Transverse colon (tissue), 4 donors: Measurements from ENCODE around the gene PRELID3B. TPM values are rescaled to one million over a fixed set of nuclear protein-coding genes. Genes with fewer than 3 reads are reported as not detected.
A peak's percentile ranks its signal among the peaks of the same experiment; 100 is the strongest.

Source experiments
- DNase-seq: peaks from one replicate; pipeline ENCODE4 v3.0.0-alpha.2; 2019
- H3K27ac ChIP-seq, 4 donors: fragments of 200-600 bp; sonication (generic); 2 replicates each; pipeline ENCODE4 v1.5.1; 2016 to 2018; ENCODE audit warnings: inconsistent platforms in 4 of 4
- H3K27me3 ChIP-seq: fragments of 200-600 bp; sonication (generic); 2 replicates; pipeline ENCODE4 v1.5.1; 2017; ENCODE audit warnings: inconsistent platforms
- H3K36me3 ChIP-seq, 4 donors: fragments of 200-600 bp; sonication (generic); 2 replicates each; pipeline ENCODE4 v1.5.1; 2017 to 2019; ENCODE audit warnings: inconsistent platforms in 4 of 4
- H3K4me1 ChIP-seq, 4 donors: fragments of 200-600 bp; sonication (generic); 2 replicates each; pipeline ENCODE4 v1.5.1; 2017 to 2020; ENCODE audit warnings: inconsistent platforms in 4 of 4
- H3K4me3 ChIP-seq, 4 donors: fragments of 200-600 bp; sonication (generic); 1 replicate in 1 of 4; 2 replicates in 3 of 4; pipeline versions ENCODE4 v1.5.1 to v1.6.1; 2017 to 2019; ENCODE audit warnings: inconsistent platforms in 4 of 4
- H3K9me3 ChIP-seq, 2 donors: fragments of 200-600 bp; sonication (generic); 2 replicates each; pipeline ENCODE4 v1.5.1; 2017 to 2019; ENCODE audit warnings: inconsistent platforms in 2 of 2
- EP300 ChIP-seq: sonication (generic); formaldehyde crosslinking; IDR thresholded peaks from one replicate; pipeline ENCODE4 v1.6.1; 2017; ENCODE audit warnings: antibody characterized with exemption, low read depth
- POLR2A ChIP-seq: fragments of 450-650 bp; IDR thresholded peaks from one replicate; pipeline ENCODE4 v1.6.1; 2016; ENCODE audit warnings: antibody characterized with exemption, mild to moderate bottlenecking, moderate library complexity
- POLR2AphosphoS5 ChIP-seq, 3 donors: sonication (generic); formaldehyde crosslinking; IDR thresholded peaks; one replicate each; pipeline ENCODE4 v1.6.1; 2016; ENCODE audit warnings: antibody characterized with exemption in 3 of 3
- WGBS, 2 donors: methylation state at CpG; one replicate each; pipeline ENCODE4 v1.1.5; 2018; ENCODE audit warnings: low coverage in 1 of 2; 5-methylcytosine and 5-hydroxymethylcytosine counted together
- in situ Hi-C, 4 donors: fragments of 200-750 bp; cut with MboI; loops; one replicate each; pipeline versions ENCODE4 v1.15.0 to v1.15.1; 2017; ENCODE audit warnings: low sequenced_read_pairs in 3 of 4, low pct_ligation_motif_present in 1 of 4, low pct_unique_long_range_greater_than_20kb in 1 of 4
- intact Hi-C: fragments of 100-400 bp; cut with DNase I; formaldehyde crosslinking; loops from one replicate; pipeline ENCODE4 v1.15.1; 2023; ENCODE audit warnings: low total_unique reads
- total RNA-seq, 4 donors: library from RNA; depleted of rRNA; stranded (reverse); fragments of >200 nt; gene quantifications; one replicate each; pipeline ENCODE4 v1.1.0, GENCODE V29; 2016
- TF ChIP-seq, protein P1 (sequence below), 5 experiments: fragments of 200-600 bp in 3 of 5; fragments of 450-650 bp in 2 of 5; sonication (generic) in 3 of 5; IDR thresholded peaks; 1 replicate in 2 of 5; 2 replicates in 3 of 5; pipeline ENCODE4 v1.5.1; 2016 to 2017; ENCODE audit warnings: antibody characterized with exemption in 5 of 5, inconsistent platforms in 3 of 5, mild to moderate bottlenecking in 2 of 5, moderate library complexity in 1 of 5

The PRELID3B gene
- total RNA-seq, 4 donors from 2014 or later, result 25.3 to 119 (median 67.8) TPM

DNA sequence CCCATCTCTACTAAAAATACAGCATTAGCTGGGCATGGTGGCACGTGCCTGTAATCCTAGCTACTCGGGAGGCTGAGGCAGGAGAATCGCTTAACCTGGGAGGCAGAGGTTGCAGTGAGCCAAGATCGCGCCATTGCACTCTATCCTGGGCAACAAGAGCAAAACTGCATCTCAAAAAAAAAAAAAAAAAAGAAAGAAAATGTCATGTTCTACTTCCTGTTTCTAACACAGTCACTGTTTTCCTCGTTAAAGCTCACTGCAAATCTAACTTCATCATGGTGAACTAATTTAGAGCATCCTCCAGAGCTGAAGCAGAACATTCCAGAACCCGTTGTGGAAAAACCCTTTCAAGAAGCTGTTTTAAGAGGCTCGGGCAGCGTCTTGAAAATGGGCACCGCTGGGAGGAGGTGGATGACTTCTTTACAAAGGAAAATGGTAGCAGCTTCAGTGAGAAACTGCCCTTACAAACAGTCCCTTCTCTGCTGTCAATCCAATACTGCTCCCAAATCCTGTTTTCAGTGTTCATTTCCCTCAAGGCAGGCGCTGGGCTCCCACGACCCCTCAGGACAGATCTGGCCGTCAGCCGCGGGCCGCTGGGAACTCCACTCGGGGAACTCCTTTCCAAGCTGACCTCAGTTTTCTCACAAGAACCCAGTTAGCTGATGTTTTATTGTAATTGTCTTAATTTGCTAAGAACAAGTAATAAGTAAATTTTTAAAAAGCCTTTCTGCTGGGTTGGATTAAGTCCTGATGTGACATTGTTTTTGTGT, 48.0 kb downstream of the PRELID3B start:
- no peak for DNase-seq

DNA sequence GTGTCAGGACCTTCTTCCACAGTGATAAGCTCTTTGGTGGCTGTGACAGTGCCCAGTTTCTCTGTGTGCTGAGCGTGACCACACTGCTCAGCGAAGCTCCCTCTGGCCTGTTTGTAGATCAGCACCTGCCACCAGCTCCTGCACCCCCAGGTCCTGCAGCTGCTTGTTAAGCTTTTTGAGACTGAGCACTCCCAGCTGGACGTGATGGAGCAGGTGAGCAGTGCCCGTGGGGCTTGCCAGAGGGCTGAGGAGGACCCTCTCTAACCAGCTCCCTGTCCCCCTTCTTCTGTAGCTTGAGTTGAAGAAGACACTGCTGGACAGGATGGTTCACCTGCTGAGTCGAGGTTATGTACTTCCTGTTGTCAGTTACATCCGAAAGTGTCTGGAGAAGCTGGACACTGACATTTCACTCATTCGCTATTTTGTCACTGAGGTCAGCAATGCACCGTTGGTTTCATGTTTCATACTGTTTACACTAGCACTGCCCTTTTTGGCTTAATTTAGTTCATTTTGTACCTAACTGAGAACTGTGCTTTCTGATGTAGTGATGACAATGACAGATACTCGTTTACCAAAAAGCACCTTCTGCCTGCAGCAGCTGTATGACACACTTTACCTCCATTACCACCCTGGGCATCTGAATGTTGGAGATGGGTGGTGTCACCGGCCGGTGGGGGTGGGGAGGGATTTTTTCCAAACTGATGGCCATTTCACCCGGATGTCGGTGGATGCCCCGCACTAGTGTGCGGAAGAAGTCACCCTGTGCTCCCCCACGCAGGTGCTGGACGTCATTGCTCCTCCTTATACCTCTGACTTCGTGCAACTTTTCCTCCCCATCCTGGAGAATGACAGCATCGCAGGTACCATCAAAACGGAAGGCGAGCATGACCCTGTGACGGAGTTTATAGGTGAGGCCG, 49.0 kb downstream of the PRELID3B start:
- Histone ChIP-seq H3K27me3 (no peaks in the 10 kb centered on the region), H3K4me3 (no peak overlapping the region), H3K36me3 (peaks cover 0 to 66% (median 35%) of the 10 kb centered on the region in 4 donors), H3K4me1 (no peaks in the 10 kb centered on the region), H3K9me3 (no peaks in the 10 kb centered on the region), H3K27ac (no peak overlapping the region)
- TF ChIP-seq, protein P1, sequence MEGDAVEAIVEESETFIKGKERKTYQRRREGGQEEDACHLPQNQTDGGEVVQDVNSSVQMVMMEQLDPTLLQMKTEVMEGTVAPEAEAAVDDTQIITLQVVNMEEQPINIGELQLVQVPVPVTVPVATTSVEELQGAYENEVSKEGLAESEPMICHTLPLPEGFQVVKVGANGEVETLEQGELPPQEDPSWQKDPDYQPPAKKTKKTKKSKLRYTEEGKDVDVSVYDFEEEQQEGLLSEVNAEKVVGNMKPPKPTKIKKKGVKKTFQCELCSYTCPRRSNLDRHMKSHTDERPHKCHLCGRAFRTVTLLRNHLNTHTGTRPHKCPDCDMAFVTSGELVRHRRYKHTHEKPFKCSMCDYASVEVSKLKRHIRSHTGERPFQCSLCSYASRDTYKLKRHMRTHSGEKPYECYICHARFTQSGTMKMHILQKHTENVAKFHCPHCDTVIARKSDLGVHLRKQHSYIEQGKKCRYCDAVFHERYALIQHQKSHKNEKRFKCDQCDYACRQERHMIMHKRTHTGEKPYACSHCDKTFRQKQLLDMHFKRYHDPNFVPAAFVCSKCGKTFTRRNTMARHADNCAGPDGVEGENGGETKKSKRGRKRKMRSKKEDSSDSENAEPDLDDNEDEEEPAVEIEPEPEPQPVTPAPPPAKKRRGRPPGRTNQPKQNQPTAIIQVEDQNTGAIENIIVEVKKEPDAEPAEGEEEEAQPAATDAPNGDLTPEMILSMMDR (IDR thresholded peaks at IDR 0.05), result no peak
- peak in 1 of 3 donors; percentile 14 for TF ChIP-seq POLR2AphosphoS5 (IDR thresholded peaks at IDR 0.05)
- no peak for DNase-seq
- WGBS, 2 donors, result 82 to 83% methylated on average over 1 to 23 of the region's 23 CpGs
- intact Hi-C loops (no loop called here), in situ Hi-C loops (no loop called here)

More for the DNA sequence above, 48.0 kb downstream of the PRELID3B start:
- in situ Hi-C loops, result no loop called here
- Histone ChIP-seq H3K27me3 (no peaks in the 10 kb centered on the region), H3K27ac (no peak overlapping the region), H3K4me3 (no peak overlapping the region), H3K4me1 (no peaks in the 10 kb centered on the region), H3K9me3 (no peaks in the 10 kb centered on the region), H3K36me3 (peaks cover 0 to 62% (median 32%) of the 10 kb centered on the region in 4 donors)
- intact Hi-C loops, result no loop called here
- 62 to 81% methylated on average over 8 to 17 of the region's 17 CpGs for WGBS, 2 donors
- no peak for TF ChIP-seq EP300
- TF ChIP-seq, protein P1 (IDR thresholded peaks at IDR 0.05), result no peak
- TF ChIP-seq POLR2A, result no peak
- no peak for TF ChIP-seq POLR2AphosphoS5 (IDR thresholded peaks at IDR 0.05)

DNA sequence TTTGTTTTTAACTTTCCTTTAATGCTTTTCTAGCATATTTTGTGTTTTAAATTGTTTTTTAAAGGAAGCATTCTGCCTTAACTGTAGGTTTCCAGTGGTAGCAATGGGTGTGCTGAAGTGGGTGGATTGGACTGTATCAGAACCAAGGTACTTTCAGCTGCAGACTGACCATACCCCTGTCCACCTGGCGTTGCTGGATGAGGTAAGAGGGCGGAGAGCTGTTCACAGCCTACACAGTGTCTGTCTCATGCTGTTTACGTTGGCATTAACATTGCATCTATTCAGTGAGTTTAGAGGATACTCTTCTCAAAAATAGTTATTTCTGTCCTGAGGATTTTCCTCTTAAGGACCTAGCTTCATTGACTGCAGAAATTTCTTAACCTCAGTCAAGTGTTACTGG, 49.7 kb downstream of the PRELID3B start:
- in situ Hi-C loops, result no loop called here
- no peak for DNase-seq
- Histone ChIP-seq H3K27me3 (no peaks in the 10 kb centered on the region), H3K4me3 (no peak overlapping the region), H3K9me3 (no peaks in the 10 kb centered on the region), H3K36me3 (peaks cover 0 to 71% (median 37%) of the 10 kb centered on the region in 4 donors), H3K4me1 (no peaks in the 10 kb centered on the region), H3K27ac (no peak overlapping the region)
- intact Hi-C loops, result no loop called here
- TF ChIP-seq POLR2AphosphoS5 (IDR thresholded peaks at IDR 0.05), result no peak
- TF ChIP-seq, protein P1 (IDR thresholded peaks at IDR 0.05), result no peak
- TF ChIP-seq POLR2A, result no peak
- TF ChIP-seq EP300, result no peak
- 86 to 100% methylated on average over 1 to 3 of the region's 3 CpGs for WGBS, 2 donors

DNA sequence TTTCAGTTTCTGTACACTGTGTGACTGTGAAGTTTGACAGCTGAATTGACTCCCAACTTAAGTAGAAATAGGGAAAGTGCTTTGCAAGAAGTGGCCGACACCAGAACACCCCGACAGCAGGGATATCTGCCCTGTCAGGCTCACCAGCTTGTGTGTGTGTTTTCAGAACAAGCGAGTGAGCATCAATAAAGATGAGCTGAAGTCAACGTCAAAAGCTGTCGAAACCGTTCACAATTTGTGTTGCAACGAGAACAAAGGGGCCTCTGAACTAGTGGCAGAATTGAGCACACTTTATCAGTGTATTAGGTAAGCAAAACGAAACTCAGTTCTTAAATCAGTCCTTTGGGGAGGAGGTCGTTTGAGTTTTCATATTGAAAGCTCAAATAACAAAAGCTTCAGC, 50.9 kb downstream of the PRELID3B start:
- no peaks in the 10 kb centered on the region for H3K9me3 ChIP-seq
- H3K27me3 ChIP-seq, result no peaks in the 10 kb centered on the region
- H3K4me3 ChIP-seq, result no peak overlapping the region
- 71 to 76% methylated on average over 9 of the region's 9 CpGs for WGBS, 2 donors
- intact Hi-C loops, result no loop called here
- no peaks in the 10 kb centered on the region for H3K4me1 ChIP-seq
- no peak overlapping the region for H3K27ac ChIP-seq
- in situ Hi-C loops, result no loop called here
- no peak for DNase-seq
- H3K36me3 ChIP-seq, result peaks cover 0 to 70% (median 34%) of the 10 kb centered on the region in 4 donors
- TF ChIP-seq POLR2AphosphoS5 (IDR thresholded peaks at IDR 0.05) (no peak), POLR2A (no peak), EP300 (no peak)
- TF ChIP-seq, protein P1 (IDR thresholded peaks at IDR 0.05), result no peak
